NCI-H526 treated with DMSO at 0.1 percent for 48 hours (cell line): ENCODE data around the gene FAM90A26.
"Not testable (repeated sequence)": the region's sequence is repeated elsewhere in the genome, so short reads cannot be mapped to it uniquely, and the experiment has no call there.

Experiments
- DNase-seq: peaks from one replicate; lab custom pipeline; 2025; lab: John Stamatoyannopoulos, UW

The FAM90A26 gene

DNA sequence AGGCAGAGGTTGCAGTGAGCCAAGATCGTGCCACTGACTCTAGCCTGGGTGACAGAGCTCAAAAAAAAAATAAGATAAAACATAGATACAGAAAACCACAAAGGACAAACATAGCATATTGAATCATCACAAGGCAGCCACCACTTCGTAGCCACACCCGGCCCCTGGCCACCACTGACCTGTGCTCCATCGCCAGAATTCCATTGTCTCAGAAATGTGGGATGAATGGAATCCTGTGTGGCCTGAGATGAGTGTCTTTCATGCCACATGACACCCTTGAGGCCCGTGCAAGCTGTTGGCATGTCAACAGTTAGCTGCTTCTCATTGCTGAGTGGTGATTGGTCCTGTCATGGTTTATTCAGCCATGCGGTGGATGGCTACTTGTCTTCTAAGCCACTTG, 10.2 kb upstream of the FAM90A26 start:
- not testable (repeated sequence) for DNase-seq

DNA sequence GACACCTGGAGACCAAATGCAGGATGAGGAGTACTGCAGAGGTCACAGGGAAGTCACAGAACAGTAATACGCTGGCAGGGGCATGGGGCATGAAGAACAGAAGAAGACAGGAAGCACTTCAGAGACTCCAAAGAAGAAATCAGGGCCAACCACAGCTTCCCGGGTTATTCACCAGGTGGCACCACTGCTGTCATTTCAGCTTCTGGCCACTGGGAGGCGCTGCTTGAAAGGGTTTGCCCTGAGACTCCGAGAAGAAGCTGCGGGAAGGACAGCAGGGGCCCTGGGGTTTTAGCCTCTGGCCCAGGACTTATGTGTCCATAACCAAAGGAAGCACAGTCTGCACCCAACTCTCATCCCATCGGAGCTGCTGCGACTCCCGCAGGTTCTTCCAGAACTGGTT, 4.2 kb upstream of the FAM90A26 start:
- DNase-seq, result not testable (repeated sequence)

DNA sequence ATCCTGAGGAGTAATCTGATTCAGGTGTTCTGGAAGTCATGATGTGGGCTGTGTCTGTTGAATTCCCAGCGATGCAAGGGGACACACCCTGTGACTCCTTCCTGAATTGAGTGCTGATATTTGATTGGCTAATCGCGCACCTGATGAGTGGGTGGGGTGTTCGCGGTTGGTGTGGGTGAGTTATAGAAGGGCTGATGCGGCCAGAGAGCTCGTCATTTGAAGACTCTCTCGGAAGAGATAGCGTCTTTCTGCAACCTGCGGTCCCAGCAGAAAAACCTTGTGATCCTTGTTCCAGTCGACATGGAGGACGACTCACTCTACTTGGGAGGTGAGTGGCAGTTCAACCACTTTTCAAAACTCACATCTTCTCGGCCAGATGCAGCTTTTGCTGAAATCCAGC, 40.1 kb downstream of the FAM90A26 start, which contains the start of gene USP17L10:
USP17L10 (plus strand) TSS at position 301 of the 400 bp plus-strand sequence; CDS start at position 301, 0 bp downstream.
- not testable (repeated sequence) for DNase-seq

DNA sequence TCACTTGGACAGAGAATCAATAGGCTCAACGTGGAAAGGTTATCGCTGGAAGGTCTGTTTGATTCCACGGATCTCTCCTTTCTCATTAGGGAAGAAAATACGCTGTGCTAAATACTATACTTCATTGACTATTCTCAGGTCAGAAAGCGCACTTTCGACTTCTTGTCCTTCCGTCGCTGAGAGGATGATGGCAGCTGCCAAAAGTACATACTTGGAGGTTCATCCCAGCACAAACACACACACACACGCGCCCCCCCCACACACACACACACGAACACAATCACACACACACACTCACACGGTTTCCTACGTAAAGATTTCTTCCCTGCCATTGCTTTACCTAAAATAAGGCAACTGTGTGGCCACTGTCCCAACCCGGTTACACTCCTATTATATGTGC, 44.5 kb downstream of the FAM90A26 start:
- DNase-seq, result not testable (repeated sequence)

DNA sequence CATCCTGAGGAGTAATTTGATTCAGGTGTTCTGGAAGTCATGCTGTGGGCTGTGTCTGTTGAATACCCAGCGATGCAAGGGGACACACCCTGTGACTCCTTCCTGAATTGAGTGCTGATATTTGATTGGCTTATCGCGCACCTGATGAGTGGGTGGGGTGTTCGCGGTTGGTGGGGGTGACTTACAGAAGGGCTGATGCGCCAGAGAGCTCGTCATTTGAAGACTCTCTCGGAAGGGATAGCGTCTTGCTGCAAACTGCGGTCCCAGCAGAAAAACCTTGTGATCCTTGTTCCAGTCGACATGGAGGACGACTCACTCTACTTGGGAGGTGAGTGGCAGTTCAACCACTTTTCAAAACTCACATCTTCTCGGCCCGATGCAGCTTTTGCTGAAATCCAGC, 44.9 kb downstream of the FAM90A26 start, which contains the start of gene USP17L11:
USP17L11 (plus strand) TSS at position 301 of the 400 bp plus-strand sequence; CDS start at position 301, 0 bp downstream.
- not testable (repeated sequence) for DNase-seq

DNA sequence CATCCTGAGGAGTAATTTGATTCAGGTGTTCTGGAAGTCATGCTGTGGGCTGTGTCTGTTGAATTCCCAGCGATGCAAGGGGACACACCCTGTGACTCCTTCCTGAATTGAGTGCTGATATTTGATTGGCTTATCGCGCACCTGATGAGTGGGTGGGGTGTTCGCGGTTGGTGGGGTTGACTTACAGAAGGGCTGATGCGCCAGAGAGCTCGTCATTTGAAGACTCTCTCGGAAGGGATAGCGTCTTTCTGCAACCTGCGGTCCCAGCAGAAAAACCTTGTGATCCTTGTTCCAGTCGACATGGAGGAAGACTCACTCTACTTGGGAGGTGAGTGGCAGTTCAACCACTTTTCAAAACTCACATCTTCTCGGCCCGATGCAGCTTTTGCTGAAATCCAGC, 49.6 kb downstream of the FAM90A26 start, which contains the start of gene USP17L12:
USP17L12 (plus strand) TSS at position 301 of the 400 bp plus-strand sequence; CDS start at position 301, 0 bp downstream.
- not testable (repeated sequence) for DNase-seq

DNA sequence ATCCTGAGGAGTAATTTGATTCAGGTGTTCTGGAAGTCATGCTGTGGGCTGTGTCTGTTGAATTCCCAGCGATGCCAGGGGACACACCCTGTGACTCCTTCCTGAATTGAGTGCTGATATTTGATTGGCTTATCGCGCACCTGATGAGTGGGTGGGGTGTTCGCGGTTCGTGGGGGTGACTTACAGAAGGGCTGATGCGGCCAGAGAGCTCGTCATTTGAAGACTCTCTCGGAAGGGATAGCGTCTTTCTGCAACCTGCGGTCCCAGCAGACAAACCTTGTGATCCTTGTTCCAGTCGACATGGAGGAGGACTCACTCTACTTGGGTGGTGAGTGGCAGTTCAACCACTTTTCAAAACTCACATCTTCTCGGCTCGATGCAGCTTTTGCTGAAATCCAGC, 54.4 kb downstream of the FAM90A26 start, which contains the start of gene USP17L13:
USP17L13 (plus strand) TSS at position 301 of the 400 bp plus-strand sequence; CDS start at position 301, 0 bp downstream.
- DNase-seq, result not testable (repeated sequence)
